Chondrocyte (in vitro differentiated cells): ENCODE results near the gene AASDHPPT. TPM values are rescaled to one million over a fixed set of nuclear protein-coding genes. Genes with fewer than 3 reads are reported as not detected.

ENCODE experiments used
- DNase-seq: peaks from one replicate; pipeline ENCODE4 v3.0.0; 2021; ENCODE audit warnings: mixed read lengths, low spot score
- H3K27ac Mint-ChIP-seq: one replicate; pipeline ENCODE4 v1.8.0; 2021; ENCODE audit warnings: mild to moderate bottlenecking, moderate library complexity, mixed read lengths; ENCODE audit not compliant: unreplicated experiment
- H3K27me3 Mint-ChIP-seq: 2 replicates; pipeline ENCODE4 v1.8.0; 2021; ENCODE audit warnings: low read depth, mixed read lengths
- H3K36me3 Mint-ChIP-seq: 2 replicates; pipeline ENCODE4 v1.8.0; 2021; ENCODE audit warnings: low read depth, mixed read lengths
- H3K4me1 Mint-ChIP-seq: 2 replicates; pipeline ENCODE4 v1.8.0; 2021; ENCODE audit warnings: low read depth, mild to moderate bottlenecking, mixed read lengths
- H3K4me3 Mint-ChIP-seq: one replicate; pipeline ENCODE4 v1.8.0; 2021; ENCODE audit warnings: mild to moderate bottlenecking, moderate library complexity, mixed read lengths; ENCODE audit not compliant: unreplicated experiment
- H3K9me3 Mint-ChIP-seq: 2 replicates; pipeline ENCODE4 v1.8.0; 2021; ENCODE audit warnings: low read depth, mixed read lengths
- total RNA-seq: library from RNA; stranded (reverse); gene quantifications from 3 replicates; pipeline ENCODE4 v1.2.1, GENCODE V29; 2021
- TF ChIP-seq, protein P1 (sequence below): fragments of 200-600 bp; sonication (generic); IDR thresholded peaks from 2 replicates; pipeline ENCODE4 v1.5.0; 2021; ENCODE audit warnings: antibody characterized with exemption, mild to moderate bottlenecking, moderate library complexity

AASDHPPT gene
- total RNA-seq, 1 donor from 2014 or later = 41.0 TPM

DNA sequence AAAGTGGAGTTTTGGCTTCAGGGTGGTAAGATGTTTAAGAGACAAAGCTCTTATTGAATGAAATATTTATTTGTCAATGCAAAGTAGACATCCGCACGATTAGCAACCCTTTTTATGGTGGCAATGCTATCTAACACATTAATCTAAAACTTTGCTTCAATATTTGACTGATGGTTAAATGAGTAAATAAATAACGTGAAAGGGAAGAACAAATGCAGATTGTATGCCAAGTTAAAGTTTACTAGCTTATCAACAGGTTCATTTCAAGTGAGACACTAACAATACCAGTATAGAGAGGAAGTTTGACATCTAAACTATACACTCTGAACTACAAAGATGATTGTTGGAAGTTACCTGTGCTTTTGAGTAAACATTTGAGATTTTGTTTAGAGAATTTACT lies 50.1 kb downstream of the AASDHPPT start:
- H3K27me3 Mint-ChIP-seq = peaks cover 35% of the 10 kb centered on the region
- H3K9me3 Mint-ChIP-seq = no peaks in the 10 kb centered on the region
- H3K36me3 Mint-ChIP-seq = no peaks in the 10 kb centered on the region
- no peaks in the 10 kb centered on the region for H3K4me1 Mint-ChIP-seq
- TF ChIP-seq, protein P1, sequence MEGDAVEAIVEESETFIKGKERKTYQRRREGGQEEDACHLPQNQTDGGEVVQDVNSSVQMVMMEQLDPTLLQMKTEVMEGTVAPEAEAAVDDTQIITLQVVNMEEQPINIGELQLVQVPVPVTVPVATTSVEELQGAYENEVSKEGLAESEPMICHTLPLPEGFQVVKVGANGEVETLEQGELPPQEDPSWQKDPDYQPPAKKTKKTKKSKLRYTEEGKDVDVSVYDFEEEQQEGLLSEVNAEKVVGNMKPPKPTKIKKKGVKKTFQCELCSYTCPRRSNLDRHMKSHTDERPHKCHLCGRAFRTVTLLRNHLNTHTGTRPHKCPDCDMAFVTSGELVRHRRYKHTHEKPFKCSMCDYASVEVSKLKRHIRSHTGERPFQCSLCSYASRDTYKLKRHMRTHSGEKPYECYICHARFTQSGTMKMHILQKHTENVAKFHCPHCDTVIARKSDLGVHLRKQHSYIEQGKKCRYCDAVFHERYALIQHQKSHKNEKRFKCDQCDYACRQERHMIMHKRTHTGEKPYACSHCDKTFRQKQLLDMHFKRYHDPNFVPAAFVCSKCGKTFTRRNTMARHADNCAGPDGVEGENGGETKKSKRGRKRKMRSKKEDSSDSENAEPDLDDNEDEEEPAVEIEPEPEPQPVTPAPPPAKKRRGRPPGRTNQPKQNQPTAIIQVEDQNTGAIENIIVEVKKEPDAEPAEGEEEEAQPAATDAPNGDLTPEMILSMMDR = no peak
- no peak overlapping the region for H3K27ac Mint-ChIP-seq
- H3K4me3 Mint-ChIP-seq = no peak overlapping the region
- DNase-seq = no peak

DNA sequence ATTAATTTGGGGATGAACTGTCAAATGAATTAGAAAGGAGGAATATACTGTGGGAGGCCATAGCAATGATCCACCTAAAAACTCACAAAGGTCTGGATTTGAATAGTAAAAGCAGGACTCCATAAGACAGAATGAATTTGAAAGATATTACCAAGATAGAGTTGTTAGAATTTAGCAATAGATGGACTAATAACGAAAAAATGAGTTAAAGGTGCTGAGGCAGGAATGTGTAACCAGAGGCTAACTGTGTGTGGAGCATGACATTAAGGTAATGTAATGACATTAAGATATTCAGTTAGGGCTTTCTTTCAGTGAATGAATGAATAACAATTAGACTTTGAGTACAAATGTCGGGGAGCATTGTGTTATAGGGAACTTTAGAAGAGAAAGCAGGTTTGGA lies 51.3 kb downstream of the AASDHPPT start:
- H3K4me3 Mint-ChIP-seq = no peak overlapping the region
- DNase-seq = no peak
- no peaks in the 10 kb centered on the region for H3K36me3 Mint-ChIP-seq
- TF ChIP-seq, protein P1 = no peak
- no peak overlapping the region for H3K27ac Mint-ChIP-seq
- no peaks in the 10 kb centered on the region for H3K9me3 Mint-ChIP-seq
- no peaks in the 10 kb centered on the region for H3K4me1 Mint-ChIP-seq
- H3K27me3 Mint-ChIP-seq = peaks cover 35% of the 10 kb centered on the region

DNA sequence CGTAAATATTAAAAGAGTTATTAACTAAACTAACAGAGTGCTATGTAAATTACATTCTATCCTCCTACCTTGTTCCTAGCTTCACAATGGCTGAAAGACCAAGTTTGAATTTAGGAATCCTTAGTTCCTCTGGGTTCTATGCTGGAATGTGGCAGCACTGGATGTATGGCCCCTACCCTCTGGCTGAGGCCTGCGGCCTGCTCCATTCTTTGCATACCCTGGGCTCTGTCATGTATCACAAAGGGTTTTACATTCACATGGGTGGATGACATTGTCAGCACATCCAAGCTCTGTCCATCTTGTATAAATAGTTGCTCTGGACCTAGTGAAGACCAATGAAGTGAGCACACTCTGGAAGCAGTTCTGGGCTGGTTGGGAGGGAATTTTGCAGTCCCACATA lies 54.5 kb downstream of the AASDHPPT start:
- Mint-ChIP-seq H3K9me3 (no peaks in the 10 kb centered on the region), H3K27me3 (peaks cover 29% of the 10 kb centered on the region), H3K4me1 (no peaks in the 10 kb centered on the region), H3K4me3 (no peak overlapping the region), H3K36me3 (no peaks in the 10 kb centered on the region), H3K27ac (no peak overlapping the region)
- no peak for DNase-seq
- TF ChIP-seq, protein P1 = no peak

DNA sequence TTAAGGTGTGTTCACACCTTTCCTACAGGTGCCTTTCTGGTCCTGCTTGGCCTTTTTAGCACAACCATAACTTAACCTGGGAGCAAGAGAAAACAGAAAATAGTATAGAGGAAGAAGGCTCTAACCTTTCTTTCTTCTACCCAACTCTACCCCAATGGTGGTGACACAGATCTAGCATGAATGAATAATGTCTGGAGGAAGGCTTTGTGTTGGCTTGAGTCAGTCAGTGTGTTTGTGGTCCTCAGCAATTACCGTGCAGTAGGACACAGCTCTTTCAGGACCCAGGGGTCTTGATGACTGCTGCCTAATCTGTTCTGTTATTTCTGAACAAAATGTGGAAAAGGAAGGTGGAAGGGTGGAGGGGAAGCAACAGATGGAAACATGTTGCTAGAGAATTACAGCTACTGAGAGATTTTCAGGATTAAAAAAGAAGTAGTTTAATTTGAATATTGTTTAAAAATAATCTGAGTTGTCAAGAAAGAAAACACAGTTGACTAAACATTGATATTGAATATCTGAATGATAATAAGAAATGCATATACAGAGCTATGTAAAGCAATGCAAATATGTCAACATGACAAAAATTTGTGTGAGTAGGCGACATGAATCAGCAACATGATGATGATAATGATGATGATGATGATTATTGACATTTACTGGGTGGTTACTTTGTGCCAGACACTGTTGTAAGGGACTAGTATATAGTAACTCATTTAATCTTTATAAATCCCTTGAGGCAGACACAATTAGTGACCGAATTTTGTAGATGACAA lies 55.3 kb downstream of the AASDHPPT start:
- no peak for DNase-seq
- H3K9me3 Mint-ChIP-seq = no peaks in the 10 kb centered on the region
- TF ChIP-seq, protein P1 = no peak
- H3K4me3 Mint-ChIP-seq = no peak overlapping the region
- H3K36me3 Mint-ChIP-seq = no peaks in the 10 kb centered on the region
- peaks cover 3% of the 10 kb centered on the region for H3K4me1 Mint-ChIP-seq
- no peak overlapping the region for H3K27ac Mint-ChIP-seq
- peaks cover 25% of the 10 kb centered on the region for H3K27me3 Mint-ChIP-seq

DNA sequence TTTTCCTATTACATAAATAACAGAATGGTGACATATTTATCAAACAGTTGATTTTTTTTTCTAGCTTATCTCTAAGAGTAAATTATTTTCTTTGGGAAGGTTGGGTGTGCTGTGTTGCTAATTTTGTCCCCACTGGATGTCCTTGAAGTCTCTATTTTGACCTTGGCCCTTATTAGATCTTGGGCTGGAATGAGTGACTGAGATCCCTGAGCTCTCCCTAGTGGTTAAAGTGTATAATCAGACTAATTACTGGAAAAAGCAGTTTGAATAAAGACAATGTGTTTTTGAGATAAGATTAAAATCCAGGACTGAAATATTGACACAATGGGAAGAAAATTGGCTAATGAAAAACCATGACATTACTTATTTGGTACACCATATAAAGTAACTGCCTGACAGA lies 56.1 kb downstream of the AASDHPPT start:
- DNase-seq = no peak
- Mint-ChIP-seq H3K9me3 (peaks cover 8% of the 10 kb centered on the region), H3K27ac (no peak overlapping the region), H3K27me3 (peaks cover 19% of the 10 kb centered on the region), H3K4me3 (no peak overlapping the region), H3K36me3 (no peaks in the 10 kb centered on the region), H3K4me1 (peaks cover 3% of the 10 kb centered on the region)
- TF ChIP-seq, protein P1 = peak; percentile 66
